GM19324 (cell line): ENCODE data around the gene SORL1.

Source experiments
- ATAC-seq: cut with Tn5 transposase; IDR thresholded peaks from one replicate; pipeline ENCODE4 v1.9.1; 2021; ENCODE audit warnings: mild to moderate bottlenecking, moderate library complexity; ENCODE audit not compliant: unreplicated experiment, low FRiP score

The SORL1 gene

DNA sequence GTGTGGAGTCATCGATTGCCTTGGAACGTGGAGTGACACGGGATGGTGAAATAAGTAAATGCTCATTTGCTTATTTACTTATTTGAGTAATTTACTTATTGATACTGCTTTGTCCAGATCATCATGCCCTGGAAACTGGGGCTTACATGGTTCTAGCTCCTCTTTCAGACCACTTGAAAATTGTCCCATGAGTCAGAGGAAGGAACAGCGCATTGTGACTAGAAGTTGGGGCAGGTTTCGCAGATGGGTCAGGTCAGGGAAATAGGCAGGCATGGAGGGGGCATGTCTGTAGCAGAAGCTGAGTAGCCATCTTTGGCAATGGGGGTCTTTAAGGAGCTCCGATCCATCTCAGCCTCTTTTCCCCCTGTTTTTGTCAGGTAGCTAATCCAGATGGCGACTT lies 104.8 kb downstream of the SORL1 start:
- no peak for ATAC-seq

GRCh38 chr11:121557348-121557747 lies 105.2 kb downstream of the SORL1 start:
- no peak for ATAC-seq

- no peak for ATAC-seq
Observed at GRCh38 chr11:121559606-121560200, 107.6 kb downstream of the SORL1 start.

GRCh38 chr11:121560236-121560635 lies 108.1 kb downstream of the SORL1 start:
- ATAC-seq: no peak

DNA sequence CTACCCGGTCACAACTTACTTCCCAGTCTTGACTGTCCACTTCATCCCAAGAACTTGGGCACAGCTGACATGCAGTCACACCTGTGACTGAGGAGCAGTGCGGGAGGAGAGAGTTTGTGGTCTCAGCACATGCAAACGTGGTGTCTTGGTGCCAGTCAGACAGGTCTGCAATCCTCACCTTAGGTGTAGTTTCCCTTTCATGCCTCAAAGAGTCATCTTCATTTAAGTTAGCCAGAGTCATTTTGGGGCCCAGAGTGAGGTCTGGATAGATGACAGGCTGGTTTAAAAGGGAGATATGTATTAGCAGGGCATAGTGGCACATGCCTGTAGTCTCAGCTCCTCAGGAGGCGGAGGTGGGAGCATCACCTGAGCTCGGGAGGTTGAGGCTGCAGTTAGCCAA lies 109.1 kb downstream of the SORL1 start:
- no peak for ATAC-seq

DNA sequence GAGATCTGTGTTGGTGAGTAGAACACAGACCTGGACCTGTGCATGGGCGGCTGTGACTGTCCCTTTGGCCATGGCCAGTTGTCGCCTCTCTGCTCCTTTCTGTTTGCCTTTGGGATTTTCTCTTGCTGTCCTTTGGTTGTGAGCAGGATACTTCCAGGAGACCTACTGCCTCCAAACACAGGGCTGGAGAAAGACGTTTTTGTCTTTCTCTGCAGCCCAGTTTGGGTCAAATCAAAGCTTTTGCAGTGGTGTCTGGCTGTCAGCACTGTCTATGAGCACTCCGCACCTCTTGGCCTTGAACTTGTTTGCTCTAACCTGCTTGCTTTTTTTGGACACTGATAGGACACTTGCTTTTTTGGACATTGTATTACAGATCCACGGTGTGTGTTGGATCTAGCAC lies 109.6 kb downstream of the SORL1 start:
- ATAC-seq: no peak

GRCh38 chr11:121563003-121563402 lies 110.9 kb downstream of the SORL1 start:
- no peak for ATAC-seq

- no peak for ATAC-seq
Observed at GRCh38 chr11:121563900-121564822, 112.0 kb downstream of the SORL1 start.

GRCh38 chr11:121564948-121565684 lies 113.0 kb downstream of the SORL1 start:
- no peak for ATAC-seq

DNA sequence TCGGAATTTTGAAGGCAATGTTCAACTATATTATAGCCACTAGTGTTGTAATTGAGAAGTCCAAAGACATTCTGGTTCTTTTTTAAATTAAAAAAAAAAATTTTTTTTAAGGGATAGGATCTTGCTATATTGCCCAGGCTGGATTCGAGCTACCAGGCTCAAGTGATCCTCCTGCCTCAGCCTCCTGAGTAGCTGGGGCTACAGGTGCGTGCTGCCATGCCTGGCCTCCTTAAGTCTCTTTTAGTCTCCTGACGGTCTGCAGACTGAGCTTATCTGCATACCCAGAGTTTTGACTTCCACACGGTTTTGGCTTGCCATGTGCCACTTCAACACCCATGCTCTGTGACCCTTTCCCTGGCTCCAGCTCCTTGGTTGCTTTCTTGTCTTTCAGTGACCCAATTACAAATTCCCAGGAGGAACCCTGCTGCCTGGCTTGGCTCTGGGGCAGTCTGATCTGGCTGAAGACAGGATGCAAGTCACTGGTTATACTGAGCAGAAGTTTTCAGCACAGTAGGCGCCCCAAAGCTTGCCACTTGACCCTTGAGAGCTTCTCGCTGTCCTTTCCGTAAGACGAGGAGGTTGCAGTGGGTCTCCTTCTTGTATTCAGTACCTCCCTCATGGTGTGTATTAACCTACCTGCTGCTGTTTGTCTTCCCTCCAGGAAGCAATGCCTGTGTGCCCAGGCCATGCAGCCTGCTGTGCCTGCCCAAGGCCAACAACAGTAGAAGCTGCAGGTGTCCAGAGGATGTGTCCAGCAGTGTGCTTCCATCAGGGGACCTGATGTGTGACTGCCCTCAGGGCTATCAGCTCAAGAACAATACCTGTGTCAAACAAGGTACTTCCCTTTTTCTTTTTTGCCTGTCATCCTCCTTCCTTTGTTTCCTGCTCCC lies 114.4 kb downstream of the SORL1 start:
- no peak for ATAC-seq

- no peak for ATAC-seq
Observed at GRCh38 chr11:121567995-121568394, 115.9 kb downstream of the SORL1 start.

- peak; percentile 96 for ATAC-seq
Observed at GRCh38 chr11:121569332-121570299, 117.5 kb downstream of the SORL1 start.

- no peak for ATAC-seq
Observed at GRCh38 chr11:121570453-121570852, 118.3 kb downstream of the SORL1 start.

- ATAC-seq: no peak
Observed at GRCh38 chr11:121571506-121571905, 119.4 kb downstream of the SORL1 start.

DNA sequence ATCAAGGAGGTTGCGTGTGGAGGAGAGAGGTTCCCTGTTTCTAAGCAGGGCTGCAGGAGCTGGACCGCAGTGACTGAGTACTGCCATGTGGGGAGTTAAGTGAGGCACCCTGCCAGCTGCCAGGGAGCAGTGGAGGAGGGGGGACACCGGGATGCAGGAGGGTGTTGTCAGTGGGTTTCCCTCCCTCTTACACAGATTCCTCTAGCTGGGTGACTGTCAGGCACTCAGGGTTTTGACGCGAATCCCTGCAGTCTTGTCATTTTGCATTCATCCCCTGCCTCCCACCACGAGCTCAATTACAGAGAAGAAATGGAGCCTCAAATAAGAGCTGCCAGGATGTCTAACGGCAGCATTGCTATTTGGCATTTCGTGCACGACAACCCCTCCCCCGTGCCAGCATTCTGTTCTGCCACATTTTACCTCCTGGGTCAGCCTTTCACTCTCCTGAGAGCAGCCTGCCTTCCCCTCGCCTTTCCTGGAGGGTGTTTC lies 120.5 kb downstream of the SORL1 start:
- no peak for ATAC-seq

GRCh38 chr11:121574801-121575200 lies 122.7 kb downstream of the SORL1 start:
- ATAC-seq: no peak

DNA sequence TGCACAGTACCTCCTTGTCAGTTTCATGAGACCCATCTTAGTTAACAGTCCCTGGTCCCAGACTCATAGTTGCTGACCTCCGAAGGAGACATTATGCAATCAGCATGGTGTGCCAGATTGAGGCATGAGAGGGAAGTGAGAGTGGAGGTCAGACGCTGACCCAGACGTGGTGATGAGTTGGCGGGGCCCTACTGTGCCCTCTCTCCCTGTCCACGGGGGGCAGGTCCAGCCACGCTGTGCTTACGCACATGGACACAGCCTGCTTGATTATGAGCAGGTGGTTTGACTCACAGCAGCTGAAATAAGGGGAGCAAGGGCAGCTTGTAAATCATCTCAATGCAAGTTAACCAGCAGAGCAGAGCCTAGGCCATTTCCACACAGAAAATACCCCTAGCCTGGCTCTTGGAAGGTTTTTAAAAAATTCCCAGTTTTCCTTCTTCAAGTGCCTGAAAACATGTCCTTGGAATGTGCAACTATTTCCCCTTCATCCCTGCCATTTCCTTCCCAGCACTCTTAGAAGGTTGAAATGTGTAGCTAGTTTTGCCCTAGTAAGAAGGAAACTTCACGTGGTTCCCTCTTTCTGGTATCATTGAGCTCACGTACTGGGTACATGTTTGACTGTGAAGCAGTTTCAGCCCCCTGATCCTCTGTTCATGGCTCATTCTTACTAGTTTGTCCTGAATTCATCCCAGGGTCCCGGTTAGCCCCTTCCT lies 123.3 kb downstream of the SORL1 start:
- no peak for ATAC-seq

- ATAC-seq: no peak
Observed at GRCh38 chr11:121575963-121576290, 123.8 kb downstream of the SORL1 start.

DNA sequence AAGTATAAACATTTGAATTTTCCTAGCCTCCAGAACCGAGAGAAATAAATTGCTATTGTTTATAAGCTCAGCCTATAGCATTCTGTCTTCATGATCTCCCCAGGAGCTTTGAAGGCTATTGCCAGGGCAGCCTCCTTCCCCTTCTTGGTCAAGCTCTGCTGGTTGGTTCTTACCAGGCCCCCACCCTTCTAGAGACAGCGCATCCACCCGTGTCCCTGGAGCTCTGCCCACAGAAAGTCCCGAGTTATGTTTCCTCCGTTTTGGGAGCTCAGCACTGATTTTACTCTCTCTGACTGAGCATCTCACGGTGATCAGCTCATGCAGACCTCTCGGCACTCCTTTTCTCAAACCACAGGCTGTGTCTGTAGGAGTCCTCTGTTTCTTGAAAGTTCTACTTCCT lies 124.4 kb downstream of the SORL1 start:
- ATAC-seq: no peak
